Sigmoid colon (tissue), 7 donors: ENCODE measurements around the gene INSIG2. TPM values are rescaled to one million over a fixed set of nuclear protein-coding genes. Genes with fewer than 3 reads are reported as not detected.
A peak's percentile ranks its signal among the peaks of the same experiment; 100 is the strongest.

ENCODE experiments used
- DNase-seq: peaks from one replicate; pipeline ENCODE4 v3.0.0-alpha.2; 2019
- H3K27ac ChIP-seq, 4 donors: fragments of 200-600 bp; sonication (generic); one replicate each; pipeline ENCODE4 v1.5.1; 2016 to 2019; ENCODE audit warnings: mild to moderate bottlenecking in 1 of 4
- H3K27me3 ChIP-seq, 3 donors: fragments of 200-600 bp; sonication (generic); one replicate each; pipeline ENCODE4 v1.5.1; 2019; ENCODE audit warnings: mild to moderate bottlenecking in 1 of 3
- H3K36me3 ChIP-seq, 4 donors: fragments of 200-600 bp; sonication (generic); one replicate each; pipeline ENCODE4 v1.5.1; 2016 to 2019
- H3K4me1 ChIP-seq, 4 donors: fragments of 200-600 bp; sonication (generic); one replicate each; pipeline ENCODE4 v1.5.1; 2017 to 2019
- H3K4me3 ChIP-seq, 4 donors: fragments of 200-600 bp; sonication (generic); one replicate each; pipeline ENCODE4 v1.5.1; 2017 to 2019; ENCODE audit warnings: mild to moderate bottlenecking in 2 of 4, moderate library complexity in 1 of 4
- H3K9me3 ChIP-seq, 4 donors: fragments of 200-600 bp in 3 of 4; sonication (generic) in 3 of 4; one replicate each; pipeline versions ENCODE4 v1.5.1 to v1.6.1; 2013 to 2019
- CTCF ChIP-seq, 4 experiments: fragments of 450-650 bp in 3 of 4; fragments of 200-600 bp in 1 of 4; IDR thresholded peaks; one replicate each; pipeline ENCODE4 v1.5.1; 2016 to 2019; ENCODE audit warnings: antibody characterized with exemption in 4 of 4, mild to moderate bottlenecking in 3 of 4, moderate library complexity in 2 of 4
- EP300 ChIP-seq, 4 donors: sonication (generic); formaldehyde crosslinking; IDR thresholded peaks; one replicate each; pipeline ENCODE4 v1.6.1; 2017; ENCODE audit warnings: antibody characterized with exemption in 4 of 4
- POLR2A ChIP-seq, 2 donors: fragments of 450-650 bp; IDR thresholded peaks; one replicate each; pipeline ENCODE4 v1.6.1; 2016; ENCODE audit warnings: antibody characterized with exemption in 2 of 2, mild to moderate bottlenecking in 2 of 2, moderate library complexity in 2 of 2
- POLR2AphosphoS5 ChIP-seq, 4 donors: sonication (generic); formaldehyde crosslinking; IDR thresholded peaks; one replicate each; pipeline ENCODE4 v1.6.1; 2017; ENCODE audit warnings: antibody characterized with exemption in 4 of 4
- WGBS, 2 donors: extraction: QIAGEN DNeasy Blood & Tissue Kit; methylation state at CpG; one replicate each; pipeline ENCODE4 v1.1.7; 2013; 5-methylcytosine and 5-hydroxymethylcytosine counted together
- intact Hi-C: fragments of 100-400 bp; cut with DNase I; formaldehyde crosslinking; loops from one replicate; pipeline ENCODE4 v1.15.1; 2023
- polyA plus RNA-seq, 3 donors: library from polyadenylated mRNA; stranded (reverse); fragments of 200-250 nt; gene quantifications; one replicate each; pipeline ENCODE4 v1.2.3, GENCODE V29; 2013
- total RNA-seq, 4 donors: library from RNA; depleted of rRNA; stranded (reverse); fragments of >200 nt; gene quantifications; one replicate each; pipeline ENCODE4 v1.1.0, GENCODE V29; 2016
- donor health status: healthy with polysubstance abuse.
- donor health status: Bipolar disorder and iron deficiency.
- donor health status: healthy.

INSIG2 gene
- total and polyA plus RNA-seq, 7 donors, result 7.2 to 20.7 (median 15.2) TPM

- no peak overlapping the region for H3K27ac ChIP-seq
- intact Hi-C loops, result no loop called here
- no peak for TF ChIP-seq POLR2AphosphoS5 (IDR thresholded peaks at IDR 0.05)
- peaks cover 0 to 3% (median 0%) of the 10 kb centered on the region in 4 donors for H3K4me1 ChIP-seq
- no peaks in the 10 kb centered on the region for H3K36me3 ChIP-seq
- H3K27me3 ChIP-seq, result peaks cover 0 to 51% (median 9%) of the 10 kb centered on the region in 3 donors
- H3K4me3 ChIP-seq, result no peak overlapping the region
- H3K9me3 ChIP-seq, result no peaks in the 10 kb centered on the region
- 82 to 92% methylated on average over 1 of the region's 1 CpG for WGBS, 2 donors
- DNase-seq, result no peak
Measured at GRCh38 chr2:118045286-118045685, 43.0 kb upstream of the INSIG2 start.

- H3K27me3 ChIP-seq, result peaks cover 0 to 45% (median 13%) of the 10 kb centered on the region in 3 donors
- DNase-seq, result no peak
- WGBS, 2 donors, result 8 to 12% methylated on average over 4 of the region's 4 CpGs
- no peaks in the 10 kb centered on the region for H3K9me3 ChIP-seq
- no peaks in the 10 kb centered on the region for H3K36me3 ChIP-seq
- H3K4me1 ChIP-seq, result peaks cover 0 to 3% (median 0%) of the 10 kb centered on the region in 4 donors
- no peak overlapping the region for H3K4me3 ChIP-seq
- no peak overlapping the region for H3K27ac ChIP-seq
- intact Hi-C loops, result loop anchor here (2.0 kb wide), 2 partner anchors 808 to 818 kb away; no protein-coding TSS in a partner anchor
- TF ChIP-seq CTCF (IDR thresholded peaks at IDR 0.05) (peak in 3 of 4 experiments; percentile 21 to 56 (median 40)), EP300 (IDR thresholded peaks at IDR 0.05) (no peak)
Measured at GRCh38 chr2:118046634-118047210, 41.5 kb upstream of the INSIG2 start.

- Histone ChIP-seq H3K27ac (no peak overlapping the region), H3K4me1 (peaks cover 0 to 3% (median 0%) of the 10 kb centered on the region in 4 donors), H3K27me3 (peaks cover 0 to 45% (median 13%) of the 10 kb centered on the region in 3 donors), H3K4me3 (no peak overlapping the region), H3K9me3 (no peaks in the 10 kb centered on the region), H3K36me3 (no peaks in the 10 kb centered on the region)
- intact Hi-C loops, result loop anchor here (2.0 kb wide), 2 partner anchors 807 to 817 kb away; no protein-coding TSS in a partner anchor
- no peak for DNase-seq
- no peak for TF ChIP-seq EP300 (IDR thresholded peaks at IDR 0.05)
- no peak for TF ChIP-seq POLR2A (IDR thresholded peaks at IDR 0.05)
- no peak for TF ChIP-seq POLR2AphosphoS5 (IDR thresholded peaks at IDR 0.05)
- TF ChIP-seq CTCF (IDR thresholded peaks at IDR 0.05), result no peak
- 69 to 74% methylated on average over 3 of the region's 3 CpGs for WGBS, 2 donors
Measured at GRCh38 chr2:118047380-118047826, 40.9 kb upstream of the INSIG2 start.

- TF ChIP-seq CTCF (IDR thresholded peaks at IDR 0.05) (no peak), EP300 (IDR thresholded peaks at IDR 0.05) (no peak), POLR2A (IDR thresholded peaks at IDR 0.05) (no peak), POLR2AphosphoS5 (IDR thresholded peaks at IDR 0.05) (no peak)
- Histone ChIP-seq H3K36me3 (no peaks in the 10 kb centered on the region), H3K9me3 (no peaks in the 10 kb centered on the region), H3K4me3 (no peak overlapping the region), H3K27ac (no peak overlapping the region), H3K4me1 (peaks cover 0 to 3% (median 0%) of the 10 kb centered on the region in 4 donors), H3K27me3 (peaks cover 0 to 38% (median 13%) of the 10 kb centered on the region in 3 donors)
- 85 to 88% methylated on average over 3 of the region's 3 CpGs for WGBS, 2 donors
- DNase-seq, result no peak
- intact Hi-C loops, result no loop called here
Measured at GRCh38 chr2:118048401-118048800, 39.9 kb upstream of the INSIG2 start.

- Histone ChIP-seq H3K9me3 (no peaks in the 10 kb centered on the region), H3K4me1 (peaks cover 0 to 3% (median 0%) of the 10 kb centered on the region in 4 donors), H3K36me3 (no peaks in the 10 kb centered on the region), H3K27ac (no peak overlapping the region), H3K27me3 (peaks cover 0 to 38% (median 13%) of the 10 kb centered on the region in 3 donors), H3K4me3 (no peak overlapping the region)
- no peak for DNase-seq
- TF ChIP-seq POLR2AphosphoS5 (IDR thresholded peaks at IDR 0.05), result no peak
- 75 to 76% methylated on average over 3 of the region's 3 CpGs for WGBS, 2 donors
- intact Hi-C loops, result no loop called here
Measured at GRCh38 chr2:118049140-118049815, 39.0 kb upstream of the INSIG2 start.
